SK-N-SH (cell line): ENCODE results near the gene PCNX2. TPM values are rescaled to one million over a fixed set of nuclear protein-coding genes. Genes with fewer than 3 reads are reported as not detected.

Experiments
- CTCF ChIA-PET: fragments of 300-600, 350-600 bp; formaldehyde crosslinking; extraction: SDS; loops from one replicate; lab custom pipeline; 2021; lab: Yijun Ruan, JAX
- POLR2A ChIA-PET: fragments of 350-600 bp; sonication (Branson Sonifier 250); formaldehyde crosslinking; extraction: SDS; loops from one replicate; lab custom pipeline; 2020; ENCODE audit warnings: antibody characterized with exemption, inconsistent platforms; lab: Yijun Ruan, JAX
- DNase-seq: peaks from one replicate; pipeline ENCODE4 v3.0.0; 2012
- H2AFZ ChIP-seq: fragments of 200-600 bp; sonication (generic); 2 replicates; pipeline ENCODE4 v1.8.1; 2016; ENCODE audit warnings: antibody characterized with exemption, mild to moderate bottlenecking, low read depth
- H3F3A ChIP-seq: fragments of 200-600 bp; sonication (generic); replicated peaks from 2 replicates; pipeline ENCODE3; 2016; ENCODE audit warnings: antibody characterized with exemption, mild to moderate bottlenecking; ENCODE audit not compliant: insufficient read depth
- H3K27ac ChIP-seq, 2 experiments: fragments of 200-500 bp in 1 of 2; fragments of 200-600 bp in 1 of 2; sonication (Bioruptor generic) in 1 of 2; sonication (generic), shearing (Covaris generic) in 1 of 2; 2 replicates each; pipeline versions ENCODE4 v1.5.1 to v1.6.1; 2014 to 2016; ENCODE audit warnings: low read depth in 2 of 2, inconsistent platforms in 1 of 2, low read length in 1 of 2, mild to moderate bottlenecking in 1 of 2, mixed read lengths in 1 of 2
- H3K27me3 ChIP-seq: fragments of 200-600 bp; sonication (generic), shearing (Covaris generic); 2 replicates; pipeline ENCODE4 v1.6.1; 2016; ENCODE audit warnings: mixed run types; ENCODE audit not compliant: insufficient read depth
- H3K36me3 ChIP-seq, 2 experiments: fragments of 200-500 bp in 1 of 2; fragments of 200-600 bp in 1 of 2; sonication (Bioruptor generic) in 1 of 2; sonication (generic) in 1 of 2; replicated peaks in 1 of 2; 2 replicates each; pipeline versions ENCODE3 to v1.5.1; 2014 to 2016; ENCODE audit warnings: low read length in 1 of 2, mild to moderate bottlenecking in 1 of 2; ENCODE audit not compliant: insufficient read depth in 2 of 2, control insufficient read depth in 1 of 2
- H3K4me1 ChIP-seq, 2 experiments: fragments of 200-500 bp in 1 of 2; fragments of 200-600 bp in 1 of 2; sonication (Bioruptor generic) in 1 of 2; sonication (generic), shearing (Covaris generic) in 1 of 2; 2 replicates each; pipeline versions ENCODE4 v1.5.1 to v1.6.1; 2014 to 2016; ENCODE audit warnings: low read depth in 1 of 2, low read length in 1 of 2, mixed run types in 1 of 2; ENCODE audit not compliant: insufficient read depth in 2 of 2, control insufficient read depth in 1 of 2
- H3K4me2 ChIP-seq: fragments of 200-600 bp; sonication (generic), shearing (Covaris generic); 2 replicates; pipeline ENCODE4 v1.6.1; 2017; ENCODE audit warnings: mixed run types
- H3K4me3 ChIP-seq, 2 experiments: fragments of 200-500 bp in 1 of 2; fragments of 200-600 bp in 1 of 2; sonication (Bioruptor generic) in 1 of 2; sonication (generic), shearing (Covaris generic) in 1 of 2; 2 replicates each; pipeline versions ENCODE4 v1.5.1 to v1.8.1; 2014 to 2016; ENCODE audit warnings: low read depth in 2 of 2, inconsistent platforms in 1 of 2, low read length in 1 of 2, mild to moderate bottlenecking in 1 of 2, mixed read lengths in 1 of 2, moderate library complexity in 1 of 2
- H3K79me2 ChIP-seq: fragments of 200-600 bp; sonication (generic); 2 replicates; pipeline ENCODE4 v1.8.1; 2017; ENCODE audit warnings: mild to moderate bottlenecking; ENCODE audit not compliant: insufficient read depth
- H3K9ac ChIP-seq: fragments of 200-600 bp; sonication (generic); 2 replicates; pipeline ENCODE4 v1.6.1; 2017; ENCODE audit warnings: mixed run types
- H3K9me2 ChIP-seq: fragments of 200-600 bp; sonication (generic); 2 replicates; pipeline ENCODE4 v1.6.1; 2017; ENCODE audit warnings: mixed run types
- H3K9me3 ChIP-seq: fragments of 200-600 bp; sonication (generic); 2 replicates; pipeline ENCODE4 v1.6.1; 2017; ENCODE audit warnings: mixed run types, mild to moderate bottlenecking, moderate library complexity
- H4K20me1 ChIP-seq: fragments of 200-600 bp; sonication (generic); 2 replicates; pipeline ENCODE4 v1.6.1; 2017; ENCODE audit warnings: mild to moderate bottlenecking, mixed run types; ENCODE audit not compliant: insufficient read depth
- CHD2 ChIP-seq: fragments of 150-350 bp; IDR thresholded peaks from 2 replicates; pipeline ENCODE4 v1.6.1; 2018; ENCODE audit warnings: low read length; ENCODE audit not compliant: partially characterized antibody
- ELF1 ChIP-seq: IDR thresholded peaks from 2 replicates; pipeline ENCODE4 v1.4.0; 2012
- EZH2phosphoT487 ChIP-seq: fragments of 200-600 bp; sonication (generic); IDR thresholded peaks from 2 replicates; pipeline ENCODE4 v1.6.1; 2017; ENCODE audit warnings: low read depth, mixed run types, mild to moderate bottlenecking, antibody characterized with exemption, moderate library complexity, borderline replicate concordance
- FOSL2 ChIP-seq: IDR thresholded peaks from 2 replicates; pipeline ENCODE4 v1.4.0; 2012; ENCODE audit warnings: low read depth, mild to moderate bottlenecking, moderate library complexity, borderline replicate concordance
- FOXJ3 ChIP-seq: sonication (generic); formaldehyde crosslinking; IDR thresholded peaks from 2 replicates; pipeline ENCODE4 v1.5.1; 2020; ENCODE audit warnings: mild to moderate bottlenecking, missing genetic modification reagents
- FOXM1 ChIP-seq: IDR thresholded peaks from 2 replicates; pipeline ENCODE4 v1.4.0; 2012; ENCODE audit warnings: low read depth, mild to moderate bottlenecking
- JUND ChIP-seq: IDR thresholded peaks from 2 replicates; pipeline ENCODE4 v1.4.0; 2012
- MXI1 ChIP-seq: IDR thresholded peaks from 2 replicates; pipeline ENCODE4 v1.6.1; 2012; ENCODE audit warnings: mild to moderate bottlenecking, low read depth, low read length, improper control_type of control experiment
- POLR2AphosphoS5 ChIP-seq: IDR thresholded peaks from 2 replicates; pipeline ENCODE4 v1.6.1; 2012; ENCODE audit warnings: low read depth, low read length
- RFX5 ChIP-seq: IDR thresholded peaks from 2 replicates; pipeline ENCODE4 v1.6.1; 2012; ENCODE audit warnings: mild to moderate bottlenecking, improper control_type of control experiment, low read length
- RXRA ChIP-seq: IDR thresholded peaks from 2 replicates; pipeline ENCODE4 v1.4.0; 2012; ENCODE audit warnings: low read depth, mild to moderate bottlenecking, borderline replicate concordance
- SMC3 ChIP-seq: IDR thresholded peaks from 2 replicates; pipeline ENCODE4 v1.6.1; 2012; ENCODE audit warnings: low read depth, low read length, improper control_type of control experiment
- TAF1 ChIP-seq: IDR thresholded peaks from 2 replicates; pipeline ENCODE4 v1.6.1; 2012; ENCODE audit warnings: low read depth, mild to moderate bottlenecking, low read length, moderate library complexity, borderline replicate concordance
- TCF12 ChIP-seq: IDR thresholded peaks from 2 replicates; pipeline ENCODE4 v1.4.0; 2012
- TEAD4 ChIP-seq: IDR thresholded peaks from 2 replicates; pipeline ENCODE4 v1.4.0; 2012; ENCODE audit warnings: mild to moderate bottlenecking, borderline replicate concordance; ENCODE audit not compliant: insufficient read depth
- YY1 ChIP-seq: IDR thresholded peaks from 2 replicates; pipeline ENCODE4 v1.4.0; 2012; ENCODE audit warnings: low read depth, mild to moderate bottlenecking
- WGBS: methylation state at CpG from one replicate; pipeline ENCODE4 v1.1.6; 2017; ENCODE audit warnings: low lambda C conversion rate; 5-methylcytosine and 5-hydroxymethylcytosine counted together
- polyA plus RNA-seq, 3 experiments: library from polyadenylated mRNA; depleted of rRNA; stranded (reverse); fragments of >200 nt; gene quantifications; 2 replicates each; pipeline ENCODE4 v1.2.3, GENCODE V29; 2012
- TF ChIP-seq, protein P1 (sequence below): fragments of 150-350 bp; IDR thresholded peaks from 2 replicates; pipeline ENCODE4 v1.6.1; 2017; ENCODE audit warnings: antibody characterized with exemption, low read length, low read depth, borderline replicate concordance
- TF ChIP-seq, protein P2 (sequence below): IDR thresholded peaks from 2 replicates; pipeline ENCODE4 v1.4.0; 2012; ENCODE audit warnings: low read depth, borderline replicate concordance
- TF ChIP-seq, protein P3 (sequence below): IDR thresholded peaks from 2 replicates; pipeline ENCODE4; 2012
- TF ChIP-seq, protein P4 (sequence below): IDR thresholded peaks from 2 replicates; pipeline ENCODE4 v1.4.0; 2012; ENCODE audit warnings: low read depth

PCNX2 gene
- polyA plus RNA-seq, 1 of the 3 experiments (the other 2 are of a cell fraction), result 10.6 TPM

DNA sequence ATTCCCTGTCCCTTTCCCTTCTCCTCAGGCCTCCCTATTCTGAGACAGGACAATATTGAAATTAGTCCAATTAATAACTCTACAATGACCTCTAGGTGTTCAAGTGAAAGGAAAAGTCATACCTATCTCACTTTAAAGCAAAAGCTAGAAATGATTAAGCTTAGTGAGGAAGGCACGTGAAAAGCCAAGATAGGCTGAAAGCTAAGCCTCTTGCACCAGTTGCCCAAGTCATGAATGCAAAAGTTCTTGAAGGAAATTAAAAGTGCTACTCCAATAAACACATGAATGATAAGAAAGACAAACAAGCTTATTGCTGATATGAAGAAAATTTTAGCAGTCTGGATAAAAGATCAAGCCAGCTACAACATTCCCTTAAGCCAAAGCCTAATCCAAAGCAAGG is 28.2 kb upstream of the PCNX2 start:
- POLR2A ChIA-PET, result no interaction called here
- CTCF ChIA-PET, result interaction anchor here (0.8 to 1.5 kb wide), 2 partner anchors 19 to 41 kb away, joined by 3 read pairs; no protein-coding TSS in a partner anchor

DNA sequence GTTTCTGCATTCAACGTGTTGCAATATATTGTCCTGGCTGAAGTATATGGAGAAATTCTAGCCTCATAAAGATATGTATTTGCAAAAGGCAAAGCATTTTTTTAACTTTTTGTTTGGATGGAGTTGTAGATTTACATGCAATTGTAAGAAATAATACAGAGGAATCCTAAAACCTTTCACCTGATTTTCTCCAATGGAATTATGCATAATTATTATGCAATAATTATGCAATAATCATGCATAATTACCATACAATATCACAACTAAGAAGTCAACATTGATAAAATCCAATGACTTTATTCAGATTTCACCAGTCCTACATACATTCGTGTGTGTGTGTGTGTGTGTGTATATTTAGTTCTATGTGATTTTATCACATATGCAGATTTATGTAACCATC is 24.5 kb upstream of the PCNX2 start:
- Histone ChIP-seq H3K9me3 (no peaks in the 10 kb centered on the region), H3K36me3 (no peaks in the 10 kb centered on the region), H2AFZ (no peak overlapping the region), H3K4me2 (no peak overlapping the region), H3K4me1 (no peaks in the 10 kb centered on the region), H3K27ac (no peak overlapping the region), H3K9ac (no peak overlapping the region), H3K27me3 (no peaks in the 10 kb centered on the region; the same call in 1 of the 2 replicates), H3K79me2 (no peaks in the 10 kb centered on the region), H4K20me1 (no peaks in the 10 kb centered on the region), H3K9me2 (no peaks in the 10 kb centered on the region), H3K4me3 (no peak overlapping the region), H3F3A (no peaks in the 10 kb centered on the region)
- TF ChIP-seq RFX5 (no peak), RXRA (no peak), MXI1 (no peak)
- TF ChIP-seq, protein P1, sequence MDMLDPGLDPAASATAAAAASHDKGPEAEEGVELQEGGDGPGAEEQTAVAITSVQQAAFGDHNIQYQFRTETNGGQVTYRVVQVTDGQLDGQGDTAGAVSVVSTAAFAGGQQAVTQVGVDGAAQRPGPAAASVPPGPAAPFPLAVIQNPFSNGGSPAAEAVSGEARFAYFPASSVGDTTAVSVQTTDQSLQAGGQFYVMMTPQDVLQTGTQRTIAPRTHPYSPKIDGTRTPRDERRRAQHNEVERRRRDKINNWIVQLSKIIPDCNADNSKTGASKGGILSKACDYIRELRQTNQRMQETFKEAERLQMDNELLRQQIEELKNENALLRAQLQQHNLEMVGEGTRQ, result no peak
- ChIA-PET POLR2A (no interaction called here), CTCF (interaction anchor here (1.4 kb wide), 1 partner anchor 15 kb away, joined by 8 read pairs; no protein-coding TSS in a partner anchor)
- DNase-seq, result no peak
- 38% methylated on average over 2 of the region's 2 CpGs for WGBS

More for the DNA sequence above, 28.2 kb upstream of the PCNX2 start:
- WGBS, result 74% methylated on average over 1 of the region's 1 CpG
- Histone ChIP-seq H3K9ac (no peak overlapping the region), H2AFZ (no peak overlapping the region), H3K9me2 (no peaks in the 10 kb centered on the region), H4K20me1 (no peaks in the 10 kb centered on the region), H3K4me1 (peaks cover 0 to 11% of the 10 kb centered on the region in 2 experiments; a peak in 1 of 4 replicates), H3K79me2 (no peaks in the 10 kb centered on the region), H3K4me3 (no peak overlapping the region), H3K27ac (no peak overlapping the region), H3K9me3 (no peaks in the 10 kb centered on the region), H3K27me3 (peaks cover 2% of the 10 kb centered on the region), H3K4me2 (no peak overlapping the region), H3F3A (peaks cover 11% of the 10 kb centered on the region)
- DNase-seq, result no peak
- no peak for TF ChIP-seq CHD2
- TF ChIP-seq RFX5, result no peak
- no peak for TF ChIP-seq EZH2phosphoT487
- TF ChIP-seq SMC3, result no peak
- no peak for TF ChIP-seq ELF1
- TF ChIP-seq FOXM1, result no peak
- TF ChIP-seq POLR2AphosphoS5, result no peak
- no peak for TF ChIP-seq TEAD4
- no peak for TF ChIP-seq JUND
- no peak for TF ChIP-seq FOSL2
- TF ChIP-seq, protein P2, sequence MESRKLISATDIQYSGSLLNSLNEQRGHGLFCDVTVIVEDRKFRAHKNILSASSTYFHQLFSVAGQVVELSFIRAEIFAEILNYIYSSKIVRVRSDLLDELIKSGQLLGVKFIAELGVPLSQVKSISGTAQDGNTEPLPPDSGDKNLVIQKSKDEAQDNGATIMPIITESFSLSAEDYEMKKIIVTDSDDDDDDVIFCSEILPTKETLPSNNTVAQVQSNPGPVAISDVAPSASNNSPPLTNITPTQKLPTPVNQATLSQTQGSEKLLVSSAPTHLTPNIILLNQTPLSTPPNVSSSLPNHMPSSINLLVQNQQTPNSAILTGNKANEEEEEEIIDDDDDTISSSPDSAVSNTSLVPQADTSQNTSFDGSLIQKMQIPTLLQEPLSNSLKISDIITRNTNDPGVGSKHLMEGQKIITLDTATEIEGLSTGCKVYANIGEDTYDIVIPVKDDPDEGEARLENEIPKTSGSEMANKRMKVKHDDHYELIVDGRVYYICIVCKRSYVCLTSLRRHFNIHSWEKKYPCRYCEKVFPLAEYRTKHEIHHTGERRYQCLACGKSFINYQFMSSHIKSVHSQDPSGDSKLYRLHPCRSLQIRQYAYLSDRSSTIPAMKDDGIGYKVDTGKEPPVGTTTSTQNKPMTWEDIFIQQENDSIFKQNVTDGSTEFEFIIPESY, result no peak
- TF ChIP-seq TAF1, result no peak
- TF ChIP-seq, protein P3, sequence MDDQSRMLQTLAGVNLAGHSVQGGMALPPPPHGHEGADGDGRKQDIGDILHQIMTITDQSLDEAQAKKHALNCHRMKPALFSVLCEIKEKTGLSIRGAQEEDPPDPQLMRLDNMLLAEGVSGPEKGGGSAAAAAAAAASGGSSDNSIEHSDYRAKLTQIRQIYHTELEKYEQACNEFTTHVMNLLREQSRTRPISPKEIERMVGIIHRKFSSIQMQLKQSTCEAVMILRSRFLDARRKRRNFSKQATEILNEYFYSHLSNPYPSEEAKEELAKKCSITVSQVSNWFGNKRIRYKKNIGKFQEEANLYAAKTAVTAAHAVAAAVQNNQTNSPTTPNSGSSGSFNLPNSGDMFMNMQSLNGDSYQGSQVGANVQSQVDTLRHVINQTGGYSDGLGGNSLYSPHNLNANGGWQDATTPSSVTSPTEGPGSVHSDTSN, result no peak
- TF ChIP-seq FOXJ3 (CRISPR knock-in tag), result no peak
- TF ChIP-seq TCF12, result no peak
- TF ChIP-seq YY1, result no peak
- TF ChIP-seq, protein P4, sequence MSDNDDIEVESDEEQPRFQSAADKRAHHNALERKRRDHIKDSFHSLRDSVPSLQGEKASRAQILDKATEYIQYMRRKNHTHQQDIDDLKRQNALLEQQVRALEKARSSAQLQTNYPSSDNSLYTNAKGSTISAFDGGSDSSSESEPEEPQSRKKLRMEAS, result no peak
- TF ChIP-seq, all 33 proteins: peak for 0
- H3K36me3 ChIP-seq, result no peaks in the 10 kb centered on the region
